GM21526 (cell line): ENCODE data around the gene NDUFB5.

Experiments used
- ATAC-seq: cut with Tn5 transposase; IDR thresholded peaks from one replicate; pipeline ENCODE4 v1.9.1; 2021; ENCODE audit warnings: moderate library complexity; ENCODE audit not compliant: unreplicated experiment, low FRiP score

Gene NDUFB5

DNA sequence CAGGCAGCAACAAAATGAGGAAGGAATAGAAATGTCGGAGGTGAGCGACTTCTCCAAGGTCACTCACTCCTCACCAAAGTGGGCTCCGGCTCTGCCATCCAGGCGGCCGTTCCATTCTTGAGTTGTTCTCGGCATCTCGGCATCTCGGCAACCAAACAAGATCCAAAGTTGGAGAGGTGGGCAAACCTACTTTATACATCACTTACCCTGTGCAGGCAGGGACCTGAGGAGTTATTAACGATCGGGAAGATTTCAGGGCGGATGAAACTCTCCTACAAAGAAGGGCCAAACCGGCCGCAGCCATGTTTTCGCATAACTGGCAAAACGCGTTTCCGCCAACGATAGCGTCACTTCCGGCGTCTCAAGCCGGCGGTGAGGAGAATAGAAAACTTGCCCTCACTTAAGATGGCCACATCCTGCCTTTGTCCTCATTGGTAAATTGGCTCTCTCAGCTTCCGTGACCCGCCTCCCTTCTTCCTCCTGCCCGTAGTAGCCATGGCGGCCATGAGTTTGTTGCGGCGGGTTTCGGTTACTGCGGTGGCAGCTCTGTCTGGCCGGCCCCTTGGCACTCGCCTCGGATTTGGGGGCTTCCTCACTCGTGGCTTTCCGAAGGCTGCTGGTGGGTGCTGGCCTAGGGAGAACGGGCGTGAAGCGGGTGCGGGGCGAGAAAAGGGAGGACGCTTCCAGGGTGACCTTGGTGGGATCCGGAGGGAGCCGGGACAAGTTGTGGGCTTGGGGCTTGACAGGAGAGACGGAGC is at the start of gene NDUFB5, which contains the start of gene MRPL47:
Gene NDUFB5, plus strand, starts transcription at position 474 of the 758 bp plus-strand sequence. Its CDS starts 22 bp downstream, at position 496.
Gene MRPL47, minus strand, starts transcription at position 318 of the 758 bp plus-strand sequence. Its CDS starts 14 bp downstream, at position 304.
- ATAC-seq, result peak; percentile 94

DNA sequence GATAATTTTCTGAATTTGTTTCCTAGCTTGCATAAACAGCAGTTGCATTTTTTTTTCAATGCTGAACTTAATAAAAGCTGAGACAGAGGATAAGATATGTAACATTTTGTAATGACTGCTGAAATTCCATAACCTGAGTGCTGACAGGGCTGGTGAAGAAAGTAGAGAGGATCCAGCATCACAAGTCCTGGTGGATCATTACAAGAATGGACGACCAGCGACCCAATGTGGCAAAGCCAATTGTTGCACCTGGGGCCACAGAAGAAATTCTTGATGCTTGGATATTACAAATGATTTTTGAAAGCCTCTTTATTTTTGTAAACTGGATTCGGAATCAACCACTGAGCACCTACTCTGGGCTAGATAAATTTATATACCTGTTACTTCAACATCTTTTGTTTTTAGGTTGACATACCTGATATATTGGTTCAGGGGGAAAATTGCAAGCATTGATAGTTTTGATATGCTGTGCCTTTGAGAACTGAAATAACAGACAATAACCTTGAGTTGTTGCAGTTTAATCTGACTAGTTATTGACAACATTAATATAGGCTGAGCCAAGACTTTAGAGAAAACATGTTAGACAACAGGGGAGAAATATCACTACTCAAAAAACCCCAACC is 45.7 kb upstream of the NDUFB5 start:
- ATAC-seq, result no peak

DNA sequence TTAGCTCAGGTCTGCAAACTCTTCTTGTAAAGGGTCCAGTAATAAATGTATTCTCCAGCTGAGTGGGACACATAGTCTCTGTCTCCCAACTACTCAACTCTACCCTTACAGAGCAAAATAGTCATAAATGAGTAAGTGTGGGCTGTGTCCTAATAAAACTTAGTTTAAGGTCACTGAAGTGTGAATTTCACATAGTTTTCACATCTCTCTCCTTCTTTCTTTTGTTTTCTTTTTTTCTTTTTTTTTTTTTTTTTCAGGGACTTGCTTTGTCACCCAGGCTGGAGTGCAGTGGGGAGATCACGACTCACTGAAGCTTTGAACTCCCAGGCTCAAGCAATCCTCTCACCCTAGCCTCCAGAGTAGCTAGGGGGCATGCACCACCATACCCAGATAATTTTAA is 43.8 kb upstream of the NDUFB5 start:
- ATAC-seq, result no peak

DNA sequence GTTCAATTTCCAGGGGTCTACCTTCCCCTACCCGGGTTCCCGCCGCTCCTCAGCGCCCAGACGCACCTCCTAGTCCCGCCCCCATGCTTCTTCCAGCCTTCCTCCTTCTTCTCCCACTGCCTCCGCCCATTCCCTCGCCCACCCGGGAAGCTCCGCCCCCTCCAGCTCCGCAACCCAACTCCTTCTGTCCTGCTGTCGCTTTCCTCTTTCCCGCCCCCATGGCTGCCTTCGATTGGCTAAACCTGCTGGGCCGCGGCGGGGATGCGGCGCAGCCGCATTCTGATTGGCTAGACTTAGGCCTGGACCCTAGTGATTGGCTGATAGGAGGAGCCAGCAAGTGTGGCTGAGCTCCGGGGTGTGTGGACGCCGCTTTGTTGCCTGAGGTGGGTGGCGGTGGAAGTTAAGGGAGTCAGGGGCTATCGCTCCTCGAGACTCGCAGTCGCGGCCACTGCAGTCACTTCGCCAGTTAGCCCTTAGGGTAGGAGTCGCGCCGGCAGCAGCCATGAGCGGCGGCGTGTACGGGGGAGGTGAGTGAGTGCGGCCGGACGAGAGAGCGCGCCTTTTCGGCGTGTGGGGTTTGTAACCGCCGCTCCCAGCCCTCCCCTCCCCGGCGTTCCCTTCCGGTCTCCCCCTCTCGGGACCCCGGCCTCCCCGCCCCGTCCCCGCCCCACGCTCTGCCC is 41.9 kb upstream of the NDUFB5 start, which contains the start of gene ACTL6A:
Gene ACTL6A, plus strand, starts transcription at position 336 of the 680 bp plus-strand sequence. Its CDS starts 167 bp downstream, at position 503.
- ATAC-seq, result peak; percentile 95

DNA sequence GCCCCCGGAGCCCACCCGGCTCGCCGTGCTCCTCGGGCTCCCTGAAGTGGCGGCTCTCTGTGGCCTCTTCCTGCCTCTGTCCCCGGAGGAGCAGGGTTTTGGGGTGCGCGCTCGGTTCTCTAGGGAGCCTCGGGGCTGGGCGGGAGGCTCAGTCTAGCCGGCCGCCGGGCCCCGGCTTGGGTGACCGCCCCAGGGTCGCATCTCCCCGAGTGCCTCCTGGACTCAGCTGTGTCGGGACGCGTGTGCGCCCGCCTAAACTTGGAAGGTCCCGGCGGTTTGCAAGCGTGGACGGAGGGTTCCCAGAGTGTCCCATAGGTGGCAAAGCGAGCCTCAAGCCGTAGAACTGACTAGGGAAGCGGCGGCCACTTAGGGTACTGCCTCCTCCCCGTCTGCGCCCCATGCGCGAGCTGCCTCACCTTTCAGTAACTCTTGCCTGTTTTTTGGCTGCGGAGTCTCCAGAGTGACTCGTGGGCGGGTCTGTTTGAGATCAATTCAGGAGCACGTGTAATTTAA is 41.3 kb upstream of the NDUFB5 start:
- ATAC-seq, result peak; percentile 59

DNA sequence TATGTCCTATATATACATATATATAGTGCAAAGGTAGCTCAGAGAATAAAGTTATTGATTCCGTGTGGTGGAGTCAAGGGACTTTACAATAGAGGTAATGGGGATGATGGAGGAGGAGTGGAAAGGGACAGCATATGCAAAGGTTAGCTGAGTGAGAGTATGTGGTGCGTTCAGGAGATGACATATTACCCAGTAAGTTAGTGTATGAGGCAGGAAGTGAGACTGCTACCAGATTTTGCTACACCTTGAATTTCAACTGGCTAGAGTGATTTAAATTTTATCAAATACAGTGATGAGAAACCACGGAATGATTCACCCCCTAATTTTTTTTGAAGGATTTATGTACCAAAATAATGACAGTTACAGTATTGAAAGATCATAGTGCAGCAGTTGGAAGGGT is 39.1 kb upstream of the NDUFB5 start:
- no peak for ATAC-seq

DNA sequence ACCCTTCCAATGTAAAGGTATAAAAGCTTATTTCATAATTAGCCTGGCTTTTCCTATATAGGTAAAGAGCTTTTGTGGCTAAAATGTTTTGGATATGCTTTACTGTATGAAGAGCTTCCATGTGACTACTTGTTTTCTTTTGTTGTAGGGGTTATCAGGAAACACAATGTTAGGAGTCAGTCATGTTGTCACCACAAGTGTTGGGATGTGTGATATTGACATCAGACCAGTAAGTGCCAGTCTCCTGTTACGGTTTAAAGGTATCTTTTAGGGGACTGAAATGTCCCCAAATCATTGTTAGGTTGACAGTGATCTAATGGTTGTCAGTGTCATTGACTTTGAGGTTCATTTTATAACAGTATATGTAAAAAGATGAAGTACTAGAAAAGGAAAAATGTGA is 23.6 kb upstream of the NDUFB5 start:
- ATAC-seq, result no peak

DNA sequence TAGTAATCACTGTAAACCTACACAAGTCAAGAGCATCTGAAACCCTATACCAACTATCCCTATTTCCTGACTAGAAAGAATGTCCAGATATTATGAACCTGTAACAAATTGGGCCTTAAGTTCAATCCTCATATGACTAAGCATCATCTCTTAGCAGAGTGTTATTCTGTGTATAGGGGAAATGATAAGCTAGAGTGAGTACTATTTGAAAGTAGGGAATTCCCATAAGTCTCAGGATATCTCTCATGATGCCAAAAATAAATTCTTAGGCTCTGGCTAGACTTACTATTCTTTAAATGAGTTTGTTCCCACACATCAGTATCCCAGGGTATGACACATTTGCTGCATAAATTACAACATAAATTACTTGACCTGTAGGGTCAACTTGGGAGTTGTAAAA is 15.5 kb upstream of the NDUFB5 start:
- no peak for ATAC-seq

DNA sequence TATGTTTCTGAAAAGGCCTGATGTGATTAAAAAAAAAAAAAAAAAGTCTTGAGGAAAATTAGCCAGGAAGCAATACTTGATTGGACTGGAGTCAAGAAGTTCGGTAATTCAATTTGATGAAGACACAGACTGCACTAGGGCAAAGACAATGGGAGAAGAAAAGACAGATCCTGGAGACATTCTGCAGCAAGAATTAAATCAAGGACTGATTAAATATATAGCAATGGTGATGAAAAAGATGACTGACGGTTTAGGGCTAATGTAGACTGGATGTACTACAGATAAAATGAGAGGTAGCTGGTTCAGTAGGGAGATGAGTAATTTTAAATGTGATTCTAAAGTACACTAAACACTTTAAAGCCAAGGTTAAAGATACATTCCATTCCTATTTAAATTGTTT is 13.9 kb upstream of the NDUFB5 start:
- ATAC-seq, result no peak

DNA sequence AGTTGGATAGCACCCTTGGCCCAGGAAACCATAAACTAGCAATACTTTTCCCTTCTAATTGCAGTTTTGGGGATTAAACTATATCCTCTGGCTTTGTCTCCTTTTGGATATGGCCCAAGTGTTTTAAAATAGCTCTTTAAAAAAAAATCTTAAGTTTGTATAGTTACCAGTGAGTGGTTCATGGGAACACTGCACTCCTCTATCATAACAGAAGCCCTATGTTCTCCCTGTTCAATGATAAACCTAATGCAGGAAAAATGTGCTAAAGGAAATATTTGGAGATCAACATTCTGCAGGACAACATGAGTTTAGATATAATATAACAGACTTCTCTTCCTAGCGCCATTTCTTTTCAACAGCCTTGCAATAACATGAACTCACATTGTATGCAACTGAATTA is 13.3 kb upstream of the NDUFB5 start:
- no peak for ATAC-seq

DNA sequence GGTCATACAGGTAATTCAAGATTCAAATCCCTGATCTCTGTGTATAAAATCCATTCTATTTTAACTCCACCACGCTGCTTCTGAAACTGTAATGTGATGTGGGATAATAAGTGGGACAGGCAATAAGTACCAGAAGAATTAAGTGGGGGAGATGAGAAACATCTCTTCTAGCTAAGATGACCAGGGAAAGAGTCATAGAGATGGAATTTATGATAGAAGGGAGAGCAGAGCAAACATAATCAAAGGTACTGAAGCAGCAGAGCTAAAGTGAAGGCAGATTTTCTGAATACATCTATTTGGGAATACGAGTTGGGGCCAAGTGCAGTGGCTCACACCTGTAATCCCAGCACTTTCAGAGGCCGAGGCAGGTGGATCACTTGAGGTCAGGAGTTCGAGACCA is 5.1 kb upstream of the NDUFB5 start:
- no peak for ATAC-seq

DNA sequence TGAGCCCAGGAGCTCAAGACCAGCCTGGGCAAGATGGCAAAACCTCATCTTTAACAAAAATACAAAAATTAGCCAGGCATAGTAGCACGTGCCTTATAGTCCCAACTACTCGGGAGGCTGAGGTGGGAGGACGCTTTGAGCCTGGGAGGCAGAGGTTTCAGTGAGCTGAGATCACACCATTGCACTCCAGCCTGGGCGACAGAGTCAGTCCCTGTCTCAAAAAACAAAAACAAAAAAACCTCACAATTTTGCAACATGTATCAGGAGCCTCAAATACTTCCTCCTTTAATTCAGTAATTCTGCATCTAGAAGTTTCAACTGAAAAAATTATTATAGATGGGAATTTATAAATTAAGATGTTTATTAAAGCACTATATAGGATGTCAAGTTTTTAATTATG is 1.3 kb upstream of the NDUFB5 start:
- ATAC-seq, result no peak

DNA sequence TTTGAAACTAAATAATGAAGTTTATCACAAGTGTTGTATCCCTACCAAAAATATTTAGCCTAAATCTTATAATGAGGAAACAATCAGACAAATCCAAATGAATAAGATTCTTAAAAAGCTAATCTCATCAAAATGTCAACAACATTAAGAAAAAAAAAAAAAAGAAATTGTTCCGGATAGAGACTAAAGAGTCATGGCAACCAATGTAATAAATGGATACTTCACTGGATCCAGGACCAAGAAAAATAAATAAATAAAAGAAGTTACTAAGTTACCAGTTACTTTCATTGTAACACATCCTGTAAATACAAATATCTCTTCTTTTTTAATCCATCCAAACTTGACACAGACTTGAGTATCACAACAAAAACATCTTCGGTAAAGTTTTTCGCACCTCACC is 763 bp upstream of the NDUFB5 start:
- no peak for ATAC-seq

DNA sequence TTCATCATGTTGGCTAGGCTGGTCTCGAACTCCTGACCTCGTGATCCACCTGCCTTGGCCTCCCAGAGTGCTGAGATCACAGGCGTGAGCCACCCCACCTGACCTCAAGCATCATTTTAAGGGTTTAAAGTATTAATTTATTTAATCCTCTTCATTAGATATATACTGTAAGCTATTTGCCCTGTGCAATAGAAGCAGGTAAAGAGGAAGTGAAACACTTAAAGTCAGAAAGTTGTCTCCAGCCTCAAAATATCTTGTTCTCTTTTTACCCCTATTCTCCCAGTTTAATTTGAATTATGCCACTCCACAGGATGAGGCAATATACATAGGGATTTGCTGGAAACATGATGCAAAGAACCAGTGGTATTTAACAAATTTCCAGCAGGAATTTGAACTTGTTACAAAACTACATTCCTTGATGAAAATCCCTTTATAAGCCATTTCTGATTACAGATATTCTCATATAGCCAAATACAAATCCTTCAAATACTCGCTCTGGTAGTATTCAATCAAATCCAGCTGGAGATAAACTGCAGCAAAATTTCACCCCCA is 2.0 kb downstream of the NDUFB5 start:
- no peak for ATAC-seq

DNA sequence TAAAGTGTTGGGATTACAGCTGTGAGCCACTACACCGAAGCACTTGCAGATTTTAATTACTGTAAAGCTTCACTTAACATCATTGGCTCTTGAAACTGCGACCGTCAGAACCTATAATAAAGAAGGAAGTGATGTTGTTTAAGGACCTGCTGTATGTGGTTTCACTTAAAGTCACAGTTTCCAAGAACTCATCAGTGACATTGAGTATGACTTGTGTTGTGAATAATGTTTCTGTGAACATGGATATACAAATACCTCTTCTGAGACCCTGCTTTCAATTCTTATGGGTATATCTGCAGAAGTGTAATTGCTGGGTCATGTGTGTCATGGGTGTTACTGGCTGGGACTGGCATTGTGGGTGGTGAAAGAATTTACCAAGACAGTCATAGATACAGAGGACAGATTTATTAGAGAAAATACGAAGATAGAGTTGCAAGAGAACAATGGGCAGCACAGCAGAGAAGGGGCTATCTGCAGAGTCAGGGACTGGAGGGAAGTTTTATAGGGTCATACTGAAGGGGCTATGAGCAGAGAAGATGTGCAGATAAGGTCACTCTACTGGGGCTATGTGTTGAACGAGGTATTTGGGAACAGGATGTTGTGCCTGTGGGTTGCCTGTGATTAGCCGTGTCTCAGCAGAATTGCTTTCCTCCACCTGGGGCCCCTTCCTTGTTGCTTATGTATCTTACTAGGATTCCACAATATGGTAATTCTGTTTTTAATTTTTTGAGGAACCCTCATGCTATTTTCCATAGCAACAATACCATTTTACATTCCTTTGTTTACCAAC is 4.5 kb downstream of the NDUFB5 start:
- peak; percentile 56 for ATAC-seq

DNA sequence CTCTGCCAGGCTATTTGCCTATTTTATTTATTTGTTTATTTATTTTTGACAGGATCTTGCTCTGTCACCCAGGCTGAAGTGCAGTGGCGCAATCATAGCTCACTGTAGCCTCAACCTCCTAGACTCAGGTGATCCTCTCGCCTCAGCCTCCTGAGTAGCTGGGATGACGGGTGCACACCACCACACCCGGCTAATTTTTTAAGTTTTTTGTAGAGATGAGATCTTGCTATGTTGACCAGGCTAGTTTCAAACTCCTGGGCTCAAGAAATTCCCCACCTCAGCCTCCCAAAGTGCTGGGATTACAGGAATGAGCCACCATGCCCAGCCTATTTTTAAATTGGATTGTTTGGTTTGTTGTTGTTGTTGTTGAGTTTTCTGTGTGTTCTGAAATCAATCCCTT is 5.5 kb downstream of the NDUFB5 start:
- no peak for ATAC-seq

DNA sequence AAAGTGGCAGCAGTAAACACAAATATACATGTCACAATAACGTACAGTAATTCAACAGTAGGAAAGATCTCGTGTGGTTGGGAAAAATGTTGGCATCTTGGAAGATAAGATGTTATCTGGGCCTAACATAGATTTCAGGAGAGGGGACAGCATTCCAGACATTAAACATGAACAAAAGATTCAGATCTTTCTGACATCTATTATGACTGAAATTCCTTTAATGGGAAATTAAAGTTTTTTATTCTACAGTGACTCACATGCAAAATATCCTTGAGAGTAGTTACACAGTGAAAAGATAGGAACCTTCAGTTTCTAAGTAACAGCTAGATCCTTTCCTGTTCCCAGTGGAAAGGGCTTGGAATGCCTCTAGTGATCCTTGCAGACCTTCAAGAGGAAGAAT is 9.2 kb downstream of the NDUFB5 start:
- ATAC-seq, result no peak

DNA sequence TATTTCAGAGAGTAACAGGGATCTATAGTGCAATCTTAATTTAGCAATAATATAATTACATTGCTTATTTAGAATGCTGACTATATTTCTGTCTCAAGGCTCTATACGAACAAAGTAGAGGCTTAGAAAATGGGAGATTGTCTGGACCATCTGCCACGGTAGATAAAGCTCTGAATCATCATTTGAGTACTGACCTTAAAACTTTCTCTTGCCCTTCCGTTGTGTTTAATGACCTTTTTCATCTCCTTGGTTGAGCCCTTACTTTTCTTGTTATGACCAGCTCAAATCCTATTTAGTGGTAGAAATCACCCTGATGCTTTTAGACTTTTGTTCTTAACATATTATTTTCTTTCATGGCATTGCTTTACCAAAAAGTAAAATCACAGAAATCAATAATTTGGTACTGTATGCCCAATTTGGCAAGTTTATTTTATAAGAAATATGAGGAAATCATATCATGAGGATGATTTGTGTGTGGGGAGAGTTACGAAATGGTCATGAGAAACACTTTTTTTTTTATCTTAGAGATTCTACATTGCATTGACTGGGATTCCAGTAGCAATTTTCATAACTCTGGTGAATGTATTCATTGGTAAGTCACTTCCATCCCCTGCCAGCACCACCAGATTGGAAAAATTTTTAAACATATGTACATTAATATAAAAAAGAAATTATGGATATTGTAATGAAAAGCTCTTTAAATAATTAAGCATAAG is 11.0 kb downstream of the NDUFB5 start:
- ATAC-seq, result no peak

DNA sequence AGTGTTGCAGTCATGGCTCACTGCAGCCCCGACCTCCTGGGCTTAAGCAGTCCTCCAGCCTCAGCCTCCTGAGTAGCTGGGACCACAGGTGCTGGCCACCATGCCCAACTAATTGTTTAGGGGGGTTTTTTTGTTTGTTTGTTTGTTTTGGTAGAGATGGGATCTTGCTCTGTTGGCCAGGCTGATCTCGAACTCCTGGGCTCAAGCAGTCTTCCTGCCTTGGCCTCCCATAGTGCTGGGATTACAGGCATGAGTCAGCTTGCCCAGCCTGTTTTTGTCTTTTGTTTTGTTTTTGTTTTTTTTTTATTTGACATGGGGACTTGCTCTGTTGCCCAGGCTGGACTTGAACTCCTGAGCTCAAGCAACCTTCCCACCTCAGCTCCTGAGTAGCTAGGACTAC is 17.4 kb downstream of the NDUFB5 start:
- ATAC-seq, result no peak

DNA sequence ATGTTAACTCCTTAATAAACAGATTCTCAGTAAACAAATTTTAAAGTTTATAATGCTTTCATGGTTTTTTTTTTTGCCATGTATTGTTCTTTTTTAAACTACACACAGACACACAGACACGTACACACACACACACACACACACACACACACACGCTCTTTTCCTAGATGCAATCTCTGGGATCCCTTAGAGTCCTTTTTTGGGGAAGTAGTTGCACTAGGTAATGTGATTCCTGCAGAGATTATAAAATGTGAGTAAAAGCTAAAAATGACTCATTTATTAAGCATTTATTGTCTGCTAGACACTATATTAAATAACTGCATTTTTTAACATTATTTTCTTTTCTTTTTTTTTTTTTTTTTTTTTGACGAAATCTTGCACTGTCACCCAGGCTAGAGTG is 19.9 kb downstream of the NDUFB5 start:
- ATAC-seq, result no peak
